RWPE2 (cell line): Measurements from ENCODE around the gene PHKG2.

Experiments
- ATAC-seq: fragments of 200-7000 bp; cut with Tn5 transposase; 3 replicates; pipeline ENCODE4 v1.9.1; 2021; ENCODE audit warnings: low read depth
- DNase-seq: peaks from one replicate; pipeline ENCODE4 v3.0.0-alpha.2; 2020; ENCODE audit warnings: low spot score
- H3K27ac ChIP-seq: fragments of 450-650 bp; 2 replicates; pipeline ENCODE4 v1.5.1; 2017; ENCODE audit warnings: mild to moderate bottlenecking; ENCODE audit not compliant: poor library complexity, severe bottlenecking
- H3K27me3 ChIP-seq: fragments of 250-450 bp; sonication (Bioruptor Pico); 2 replicates; pipeline ENCODE4 v1.5.1; 2021; ENCODE audit warnings: mild to moderate bottlenecking, moderate library complexity; ENCODE audit not compliant: insufficient read depth, poor library complexity, severe bottlenecking
- H3K36me3 ChIP-seq: fragments of 250-450 bp; sonication (Bioruptor Pico); 2 replicates; pipeline ENCODE4 v1.5.1; 2020; ENCODE audit warnings: low read depth, mild to moderate bottlenecking, moderate library complexity
- H3K4me1 ChIP-seq: fragments of 250-450 bp; sonication (Bioruptor Pico); 2 replicates; pipeline ENCODE4 v1.5.1; 2021; ENCODE audit warnings: mild to moderate bottlenecking, moderate library complexity; ENCODE audit not compliant: insufficient read depth, poor library complexity, severe bottlenecking
- H3K4me3 ChIP-seq: fragments of 250-450 bp; sonication (Bioruptor Pico); 2 replicates; pipeline ENCODE4 v1.5.1; 2021; ENCODE audit warnings: mild to moderate bottlenecking, moderate library complexity; ENCODE audit not compliant: severe bottlenecking
- H3K9me3 ChIP-seq: fragments of 250-450 bp; sonication (Bioruptor Pico); 2 replicates; pipeline ENCODE4 v1.5.1; 2021; ENCODE audit warnings: mild to moderate bottlenecking, moderate library complexity; ENCODE audit not compliant: severe bottlenecking
- TF ChIP-seq, protein P1 (sequence below): fragments of 450-650 bp; IDR thresholded peaks from one replicate; pipeline ENCODE4 v1.5.1; 2017; ENCODE audit warnings: mild to moderate bottlenecking, moderate library complexity; ENCODE audit not compliant: poor library complexity, severe bottlenecking

The PHKG2 gene

GRCh38 chr16:30767767-30768465 lies 19.7 kb downstream of the PHKG2 start:
- DNase-seq (peak; percentile 19), ATAC-seq (no peak)
- Histone ChIP-seq H3K27ac (no peak overlapping the region), H3K4me3 (no peak overlapping the region), H3K27me3 (no peaks in the 10 kb centered on the region), H3K9me3 (no peaks in the 10 kb centered on the region), H3K36me3 (peaks cover 95% of the 10 kb centered on the region), H3K4me1 (peaks cover 9% of the 10 kb centered on the region)
- TF ChIP-seq, protein P1, sequence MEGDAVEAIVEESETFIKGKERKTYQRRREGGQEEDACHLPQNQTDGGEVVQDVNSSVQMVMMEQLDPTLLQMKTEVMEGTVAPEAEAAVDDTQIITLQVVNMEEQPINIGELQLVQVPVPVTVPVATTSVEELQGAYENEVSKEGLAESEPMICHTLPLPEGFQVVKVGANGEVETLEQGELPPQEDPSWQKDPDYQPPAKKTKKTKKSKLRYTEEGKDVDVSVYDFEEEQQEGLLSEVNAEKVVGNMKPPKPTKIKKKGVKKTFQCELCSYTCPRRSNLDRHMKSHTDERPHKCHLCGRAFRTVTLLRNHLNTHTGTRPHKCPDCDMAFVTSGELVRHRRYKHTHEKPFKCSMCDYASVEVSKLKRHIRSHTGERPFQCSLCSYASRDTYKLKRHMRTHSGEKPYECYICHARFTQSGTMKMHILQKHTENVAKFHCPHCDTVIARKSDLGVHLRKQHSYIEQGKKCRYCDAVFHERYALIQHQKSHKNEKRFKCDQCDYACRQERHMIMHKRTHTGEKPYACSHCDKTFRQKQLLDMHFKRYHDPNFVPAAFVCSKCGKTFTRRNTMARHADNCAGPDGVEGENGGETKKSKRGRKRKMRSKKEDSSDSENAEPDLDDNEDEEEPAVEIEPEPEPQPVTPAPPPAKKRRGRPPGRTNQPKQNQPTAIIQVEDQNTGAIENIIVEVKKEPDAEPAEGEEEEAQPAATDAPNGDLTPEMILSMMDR = no peak

DNA sequence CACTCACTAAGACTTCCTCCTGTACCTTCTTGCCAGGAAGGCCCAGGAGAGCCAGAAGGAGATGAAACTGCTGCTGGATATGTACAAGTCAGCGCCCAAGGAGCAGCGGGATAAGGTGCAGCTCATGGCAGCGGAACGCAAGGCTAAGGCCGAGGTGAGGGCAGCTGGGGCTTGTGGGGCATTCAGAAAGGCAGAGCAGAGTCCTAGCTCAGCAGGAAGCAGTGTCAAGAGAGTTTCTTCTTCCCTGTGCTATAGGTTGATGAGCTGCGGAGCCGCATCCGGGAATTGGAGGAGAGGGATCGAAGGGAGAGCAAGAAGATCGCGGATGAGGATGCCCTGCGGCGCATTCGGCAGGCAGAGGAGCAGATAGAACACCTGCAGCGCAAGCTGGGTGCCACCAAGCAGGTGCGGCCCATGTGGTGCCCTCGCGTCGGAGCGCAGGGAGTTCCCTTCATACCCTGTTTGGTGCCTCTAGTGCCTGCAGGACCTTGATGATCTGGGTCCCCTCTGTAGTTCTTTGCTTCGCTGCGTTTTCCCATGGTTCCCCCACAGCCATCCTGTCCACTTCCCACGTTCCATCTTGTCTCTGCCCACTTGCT lies 20.5 kb downstream of the PHKG2 start:
- Histone ChIP-seq H3K27ac (no peak overlapping the region), H3K36me3 (peaks cover 87% of the 10 kb centered on the region)

GRCh38 chr16:30769379-30770089 lies 21.3 kb downstream of the PHKG2 start:
- H3K27ac ChIP-seq = no peak overlapping the region
- ATAC-seq (no peak), DNase-seq (peak; percentile 48)
- no peaks in the 10 kb centered on the region for H3K27me3 ChIP-seq
- no peaks in the 10 kb centered on the region for H3K4me1 ChIP-seq
- H3K4me3 ChIP-seq = no peak overlapping the region
- H3K36me3 ChIP-seq = peaks cover 79% of the 10 kb centered on the region
- no peaks in the 10 kb centered on the region for H3K9me3 ChIP-seq
- TF ChIP-seq, protein P1 = no peak

More for the DNA sequence above, 20.5 kb downstream of the PHKG2 start:
- H3K27me3 ChIP-seq = no peaks in the 10 kb centered on the region
- ATAC-seq (no peak), DNase-seq (peak; percentile 46)
- H3K4me1 ChIP-seq = peaks cover 2% of the 10 kb centered on the region
- TF ChIP-seq, protein P1 = no peak
- no peaks in the 10 kb centered on the region for H3K9me3 ChIP-seq
- no peak overlapping the region for H3K4me3 ChIP-seq

GRCh38 chr16:30771726-30772125 lies 23.5 kb downstream of the PHKG2 start:
- peaks cover 57% of the 10 kb centered on the region for H3K36me3 ChIP-seq
- TF ChIP-seq, protein P1 = no peak
- DNase-seq = peak; percentile 44
- H3K27ac ChIP-seq = no peak overlapping the region
- no peaks in the 10 kb centered on the region for H3K27me3 ChIP-seq
- no peak for ATAC-seq
- H3K9me3 ChIP-seq = no peaks in the 10 kb centered on the region
- no peak overlapping the region for H3K4me3 ChIP-seq
- peaks cover 5% of the 10 kb centered on the region for H3K4me1 ChIP-seq

DNA sequence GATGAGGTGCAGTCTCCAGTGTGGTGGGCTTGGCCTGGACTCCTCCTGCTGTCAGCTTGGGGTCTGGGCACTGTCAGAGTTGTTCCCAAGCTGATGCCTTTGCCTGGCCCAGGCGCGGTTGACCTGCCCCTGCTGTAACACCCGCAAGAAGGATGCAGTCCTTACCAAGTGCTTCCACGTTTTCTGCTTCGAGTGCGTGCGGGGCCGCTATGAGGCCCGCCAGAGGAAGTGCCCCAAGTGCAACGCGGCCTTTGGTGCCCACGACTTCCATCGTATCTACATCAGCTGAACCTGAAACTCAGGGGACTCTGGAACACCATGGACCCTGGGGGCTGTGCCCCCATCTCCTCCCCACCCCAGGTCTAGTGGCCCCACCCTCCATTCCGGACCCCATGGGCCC lies 25.6 kb downstream of the PHKG2 start:
- H3K27me3 ChIP-seq = no peaks in the 10 kb centered on the region
- H3K4me1 ChIP-seq = peaks cover 5% of the 10 kb centered on the region
- TF ChIP-seq, protein P1 = no peak
- H3K27ac ChIP-seq = no peak overlapping the region
- DNase-seq = peak; percentile 51
- no peaks in the 10 kb centered on the region for H3K9me3 ChIP-seq
- peaks cover 36% of the 10 kb centered on the region for H3K36me3 ChIP-seq
- no peak overlapping the region for H3K4me3 ChIP-seq
- ATAC-seq = no peak
